ENCODE measurements around the gene SPATA45. TPM values are rescaled to one million over a fixed set of nuclear protein-coding genes. Genes with fewer than 3 reads are reported as not detected.
A peak's percentile ranks its signal among the peaks of the same experiment; 100 is the strongest.

SPATA45 gene
- total and polyA plus RNA-seq, 4 donors, result 0.28 TPM; not detected in 3

DNA sequence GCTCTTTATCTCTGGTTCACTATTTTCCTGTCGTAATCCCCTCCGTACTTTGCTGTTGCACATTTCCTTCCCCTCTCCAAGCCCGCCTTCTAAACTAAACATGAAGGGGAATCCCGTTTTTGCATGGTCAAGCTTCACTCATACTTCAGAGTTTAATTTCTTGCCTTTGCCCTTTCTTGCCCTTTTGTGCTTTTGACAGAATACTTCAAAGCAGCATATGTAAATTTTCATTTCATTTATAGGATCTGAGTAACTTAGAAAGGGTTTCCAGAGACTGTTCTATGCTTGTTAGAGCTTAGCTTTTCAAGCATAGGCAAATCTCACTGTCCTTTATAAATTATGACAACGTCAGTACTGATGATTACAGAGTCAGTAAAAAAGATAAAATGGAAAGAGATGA lies 27.7 kb downstream of the SPATA45 start (continued):
- TF ChIP-seq, protein P1, sequence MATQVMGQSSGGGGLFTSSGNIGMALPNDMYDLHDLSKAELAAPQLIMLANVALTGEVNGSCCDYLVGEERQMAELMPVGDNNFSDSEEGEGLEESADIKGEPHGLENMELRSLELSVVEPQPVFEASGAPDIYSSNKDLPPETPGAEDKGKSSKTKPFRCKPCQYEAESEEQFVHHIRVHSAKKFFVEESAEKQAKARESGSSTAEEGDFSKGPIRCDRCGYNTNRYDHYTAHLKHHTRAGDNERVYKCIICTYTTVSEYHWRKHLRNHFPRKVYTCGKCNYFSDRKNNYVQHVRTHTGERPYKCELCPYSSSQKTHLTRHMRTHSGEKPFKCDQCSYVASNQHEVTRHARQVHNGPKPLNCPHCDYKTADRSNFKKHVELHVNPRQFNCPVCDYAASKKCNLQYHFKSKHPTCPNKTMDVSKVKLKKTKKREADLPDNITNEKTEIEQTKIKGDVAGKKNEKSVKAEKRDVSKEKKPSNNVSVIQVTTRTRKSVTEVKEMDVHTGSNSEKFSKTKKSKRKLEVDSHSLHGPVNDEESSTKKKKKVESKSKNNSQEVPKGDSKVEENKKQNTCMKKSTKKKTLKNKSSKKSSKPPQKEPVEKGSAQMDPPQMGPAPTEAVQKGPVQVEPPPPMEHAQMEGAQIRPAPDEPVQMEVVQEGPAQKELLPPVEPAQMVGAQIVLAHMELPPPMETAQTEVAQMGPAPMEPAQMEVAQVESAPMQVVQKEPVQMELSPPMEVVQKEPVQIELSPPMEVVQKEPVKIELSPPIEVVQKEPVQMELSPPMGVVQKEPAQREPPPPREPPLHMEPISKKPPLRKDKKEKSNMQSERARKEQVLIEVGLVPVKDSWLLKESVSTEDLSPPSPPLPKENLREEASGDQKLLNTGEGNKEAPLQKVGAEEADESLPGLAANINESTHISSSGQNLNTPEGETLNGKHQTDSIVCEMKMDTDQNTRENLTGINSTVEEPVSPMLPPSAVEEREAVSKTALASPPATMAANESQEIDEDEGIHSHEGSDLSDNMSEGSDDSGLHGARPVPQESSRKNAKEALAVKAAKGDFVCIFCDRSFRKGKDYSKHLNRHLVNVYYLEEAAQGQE (IDR thresholded peaks at IDR 0.05), result no peak

DNA sequence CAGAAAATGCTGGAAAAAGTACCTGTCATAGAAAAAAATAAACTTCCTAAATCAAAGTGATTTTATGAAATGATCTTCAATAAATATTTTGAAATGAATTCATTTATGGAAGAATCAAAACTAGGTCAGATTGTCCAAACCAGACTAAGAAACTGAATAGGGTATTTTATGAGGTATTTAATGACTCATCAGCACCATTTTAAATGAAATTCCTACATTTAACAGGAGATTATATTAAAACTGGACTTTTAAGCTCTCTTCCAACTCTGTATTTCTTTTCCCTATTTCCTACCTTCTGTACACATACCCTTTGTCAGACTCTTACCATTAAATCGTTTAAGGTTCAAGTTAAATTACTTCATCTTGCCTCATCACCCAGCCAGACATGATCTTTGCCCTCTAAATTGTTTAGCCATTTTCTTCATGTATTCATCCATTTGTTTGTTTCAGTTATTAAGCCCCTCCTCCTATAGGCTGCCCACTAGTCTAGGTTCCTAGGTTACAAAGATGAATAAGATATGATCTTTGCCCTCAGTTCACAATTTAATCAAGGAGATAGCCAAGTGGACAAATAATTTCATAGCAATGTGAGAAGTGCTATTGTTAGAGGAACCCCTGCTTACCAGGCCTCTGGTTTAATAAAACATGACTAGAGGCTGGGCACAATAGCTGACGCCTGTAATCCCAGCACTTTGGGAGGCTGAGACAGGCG lies 30.7 kb downstream of the SPATA45 start:
- H3K27ac ChIP-seq (ENCODE audit: low read depth in 1 of 2, low read length in 2 of 2), result no peak overlapping the region
- no peak overlapping the region for H3K9ac ChIP-seq (ENCODE audit: low read depth in 1 of 2, low read length in 2 of 2)
- H3K27me3 ChIP-seq (ENCODE audit: control insufficient read depth in 4 of 4, insufficient read depth in 4 of 4, low read length in 3 of 4), result no peaks in the 10 kb centered on the region
- H3K9me3 ChIP-seq (ENCODE audit: control insufficient read depth in 4 of 4, low read length in 3 of 4), result no peaks in the 10 kb centered on the region
- WGBS, result 76% methylated on average over 3 of the region's 3 CpGs
- peaks cover 0 to 3% (median 0%) of the 10 kb centered on the region in 4 donors for H3K4me1 ChIP-seq (ENCODE audit: control insufficient read depth in 4 of 4, insufficient read depth in 4 of 4, low read length in 3 of 4)
- H3K36me3 ChIP-seq (ENCODE audit: control insufficient read depth in 4 of 4, insufficient read depth in 3 of 4, low read depth in 1 of 4, low read length in 3 of 4), result peaks cover 0 to 4% (median 1%) of the 10 kb centered on the region in 4 donors
- no peak for DNase-seq (ENCODE audit: low spot score)
- no peak overlapping the region for H3K4me3 ChIP-seq (ENCODE audit: low read depth in 1 of 3, low read length in 3 of 3)
- no peak for TF ChIP-seq YY1 (IDR thresholded peaks at IDR 0.05)
- no peak for TF ChIP-seq RXRA (IDR thresholded peaks at IDR 0.05)
- TF ChIP-seq HNF4A (conservative IDR thresholded peaks at IDR 0.05), result peak; percentile 16 to 48
- TF ChIP-seq JUND (IDR thresholded peaks at IDR 0.05), result no peak
- no peak for TF ChIP-seq HNF4G (IDR thresholded peaks at IDR 0.05)
- no peak for TF ChIP-seq FOXA2 (IDR thresholded peaks at IDR 0.05)

DNA sequence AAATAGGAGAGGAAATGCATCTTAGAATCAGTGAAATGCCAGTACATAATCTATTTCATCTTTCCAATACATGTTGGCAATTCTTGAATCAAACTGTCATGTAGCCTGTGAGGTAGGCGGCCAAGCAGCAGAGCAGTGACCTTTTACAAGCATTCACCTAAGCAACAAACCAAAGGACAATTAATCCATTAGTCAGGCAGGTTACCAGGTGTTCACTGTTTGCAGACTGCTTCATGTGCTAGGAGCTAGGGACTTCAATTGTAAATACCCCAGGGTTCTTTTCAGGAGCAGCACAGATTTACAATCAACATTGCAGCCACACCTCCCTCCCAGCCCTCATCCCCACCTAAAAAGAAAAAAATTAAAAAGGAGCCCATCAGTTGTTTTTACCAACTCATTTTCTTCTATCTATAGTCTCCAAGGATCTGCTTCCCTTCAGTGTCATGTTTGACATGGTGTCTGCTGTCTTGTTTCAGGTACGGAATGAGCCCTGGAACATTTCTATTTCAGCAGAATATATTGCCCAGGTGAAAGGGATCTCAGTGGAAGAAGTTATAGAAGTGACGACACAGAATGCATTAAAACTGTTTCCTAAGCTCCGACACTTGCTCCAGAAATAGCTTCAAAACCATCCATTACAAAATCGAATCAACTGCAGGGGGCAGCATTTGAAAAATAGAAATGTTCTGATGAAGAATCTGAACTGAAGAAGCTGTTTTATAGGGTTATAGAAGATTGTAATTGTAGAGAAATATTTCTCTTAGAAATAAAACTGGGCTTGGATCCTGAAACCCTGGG lies 32.7 kb downstream of the SPATA45 start:
- no peak for DNase-seq (ENCODE audit: low spot score)
- Histone ChIP-seq H3K36me3 (ENCODE audit: control insufficient read depth in 4 of 4, insufficient read depth in 3 of 4, low read depth in 1 of 4, low read length in 3 of 4) (peaks cover 0 to 4% (median 1%) of the 10 kb centered on the region in 4 donors), H3K9me3 (ENCODE audit: control insufficient read depth in 4 of 4, low read length in 3 of 4) (no peaks in the 10 kb centered on the region), H3K27me3 (ENCODE audit: control insufficient read depth in 4 of 4, insufficient read depth in 4 of 4, low read length in 3 of 4) (no peaks in the 10 kb centered on the region), H3K9ac (ENCODE audit: low read depth in 1 of 2, low read length in 2 of 2) (no peak overlapping the region), H3K27ac (ENCODE audit: low read depth in 1 of 2, low read length in 2 of 2) (no peak overlapping the region), H3K4me1 (ENCODE audit: control insufficient read depth in 4 of 4, insufficient read depth in 4 of 4, low read length in 3 of 4) (peaks cover 0 to 3% (median 0%) of the 10 kb centered on the region in 4 donors), H3K4me3 (ENCODE audit: low read depth in 1 of 3, low read length in 3 of 3) (no peak overlapping the region)
- 70% methylated on average over 5 of the region's 5 CpGs for WGBS
- TF ChIP-seq, protein P2, sequence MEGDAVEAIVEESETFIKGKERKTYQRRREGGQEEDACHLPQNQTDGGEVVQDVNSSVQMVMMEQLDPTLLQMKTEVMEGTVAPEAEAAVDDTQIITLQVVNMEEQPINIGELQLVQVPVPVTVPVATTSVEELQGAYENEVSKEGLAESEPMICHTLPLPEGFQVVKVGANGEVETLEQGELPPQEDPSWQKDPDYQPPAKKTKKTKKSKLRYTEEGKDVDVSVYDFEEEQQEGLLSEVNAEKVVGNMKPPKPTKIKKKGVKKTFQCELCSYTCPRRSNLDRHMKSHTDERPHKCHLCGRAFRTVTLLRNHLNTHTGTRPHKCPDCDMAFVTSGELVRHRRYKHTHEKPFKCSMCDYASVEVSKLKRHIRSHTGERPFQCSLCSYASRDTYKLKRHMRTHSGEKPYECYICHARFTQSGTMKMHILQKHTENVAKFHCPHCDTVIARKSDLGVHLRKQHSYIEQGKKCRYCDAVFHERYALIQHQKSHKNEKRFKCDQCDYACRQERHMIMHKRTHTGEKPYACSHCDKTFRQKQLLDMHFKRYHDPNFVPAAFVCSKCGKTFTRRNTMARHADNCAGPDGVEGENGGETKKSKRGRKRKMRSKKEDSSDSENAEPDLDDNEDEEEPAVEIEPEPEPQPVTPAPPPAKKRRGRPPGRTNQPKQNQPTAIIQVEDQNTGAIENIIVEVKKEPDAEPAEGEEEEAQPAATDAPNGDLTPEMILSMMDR (IDR thresholded peaks at IDR 0.05; ENCODE audit: low read depth, low read length, missing input control), result peak; percentile 33
- TF ChIP-seq EGR1 (IDR thresholded peaks at IDR 0.05; ENCODE audit: low read depth in 2 of 2) (no peak), RAD21 (IDR thresholded peaks at IDR 0.05) (peak; percentile 53 to 65)

All from liver (tissue), 9 donors.